Tongue (tissue), 2 donors: ENCODE results near the gene CHMP3. TPM values are rescaled to one million over a fixed set of nuclear protein-coding genes. Genes with fewer than 3 reads are reported as not detected.
"Not testable (repeated sequence)": the region's sequence is repeated elsewhere in the genome, so short reads cannot be mapped to it uniquely, and the experiment has no call there.

Source experiments
- DNase-seq: peaks from one replicate; pipeline ENCODE4 v3.0.0-alpha.2; 2015
- total RNA-seq: library from RNA; depleted of rRNA; stranded (reverse); fragments of >200 nt; gene quantifications from one replicate; pipeline ENCODE4 v1.2.3, GENCODE V29; 2014

CHMP3 gene
- total RNA-seq, 1 donor from 2014 or later = 95.5 TPM

DNA sequence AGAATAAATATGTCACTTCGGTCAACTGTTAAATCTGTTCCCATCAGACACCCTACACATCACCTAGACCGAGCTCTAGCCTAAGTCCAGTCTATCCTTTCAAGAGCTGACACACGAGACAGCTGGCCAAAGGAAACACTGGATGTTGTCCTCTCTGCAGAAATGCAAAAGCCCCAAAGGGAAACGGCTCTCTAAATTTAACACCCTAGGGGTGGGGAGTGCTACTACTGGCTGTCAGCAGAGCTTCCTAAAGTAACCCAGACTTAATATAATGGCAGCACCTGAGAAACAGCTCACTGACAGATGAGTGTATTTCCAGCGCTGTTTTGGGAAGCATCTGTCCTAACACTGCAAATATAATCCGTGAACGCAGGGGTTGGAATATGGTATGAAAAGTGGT, 55.6 kb downstream of the CHMP3 start:
- DNase-seq = peak; percentile 36

- DNase-seq = no peak
Observed at GRCh38 chr2:86500325-86501083, 62.7 kb downstream of the CHMP3 start.

DNA sequence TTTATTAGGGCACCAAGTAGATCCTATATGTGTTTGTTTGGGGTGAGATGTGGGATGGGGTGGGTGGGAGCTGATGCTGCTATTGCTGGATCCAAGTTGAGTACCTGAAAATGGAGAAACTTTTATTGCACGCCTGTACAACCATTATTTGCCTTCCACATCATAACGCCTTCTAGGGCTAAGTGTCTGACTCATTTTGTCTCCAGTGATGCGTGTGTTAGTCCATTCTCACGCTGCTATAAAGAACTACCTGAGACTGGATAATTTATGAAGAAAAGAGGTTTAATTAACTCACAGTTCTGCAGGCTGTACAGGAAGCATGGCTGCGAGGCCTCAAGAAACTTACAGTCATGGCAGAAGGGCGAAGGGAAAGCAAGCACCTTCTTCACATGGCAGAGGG, 63.9 kb downstream of the CHMP3 start:
- no peak for DNase-seq

DNA sequence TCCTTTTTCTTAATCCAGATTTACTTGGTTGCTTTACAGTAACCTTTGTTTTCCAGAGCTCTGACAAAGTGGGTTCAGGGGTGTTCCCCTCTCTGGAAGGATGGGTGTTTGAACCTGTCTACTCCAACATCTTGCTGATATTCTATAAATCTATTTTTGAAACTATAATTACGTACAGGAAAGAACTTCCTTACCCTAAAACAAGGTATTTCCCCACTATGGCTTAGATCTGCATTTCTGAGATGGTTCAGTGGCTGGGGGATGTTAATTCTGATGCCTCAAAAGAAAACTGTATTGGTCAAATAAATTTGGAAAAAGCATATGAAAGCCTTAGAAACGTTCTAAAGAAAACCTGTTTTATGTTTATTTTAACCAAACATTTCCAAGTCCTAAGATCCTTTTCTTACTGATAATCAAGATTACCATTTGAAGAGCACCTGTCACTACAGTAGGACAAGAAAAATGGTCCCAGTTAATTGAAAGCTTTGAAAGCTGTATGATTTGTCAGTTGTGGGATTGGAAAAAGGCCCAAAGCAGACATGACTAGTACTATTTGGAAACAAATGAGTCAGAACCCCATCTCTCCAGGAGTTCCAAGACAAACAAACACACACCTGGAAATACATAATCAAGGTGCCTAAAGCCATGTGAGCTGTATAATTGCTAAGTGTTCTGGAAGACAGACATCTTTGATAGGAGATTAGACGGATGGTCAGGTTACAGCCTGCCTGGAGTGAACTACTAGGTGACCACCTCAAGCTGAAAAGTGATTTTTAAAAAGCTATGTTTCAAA, 64.6 kb downstream of the CHMP3 start:
- DNase-seq = no peak

- DNase-seq = not testable (repeated sequence)
Observed at GRCh38 chr2:86496391-86496790, 66.9 kb downstream of the CHMP3 start.

- DNase-seq = peak; percentile 87
Observed at GRCh38 chr2:86492048-86492453, 71.2 kb downstream of the CHMP3 start.

DNA sequence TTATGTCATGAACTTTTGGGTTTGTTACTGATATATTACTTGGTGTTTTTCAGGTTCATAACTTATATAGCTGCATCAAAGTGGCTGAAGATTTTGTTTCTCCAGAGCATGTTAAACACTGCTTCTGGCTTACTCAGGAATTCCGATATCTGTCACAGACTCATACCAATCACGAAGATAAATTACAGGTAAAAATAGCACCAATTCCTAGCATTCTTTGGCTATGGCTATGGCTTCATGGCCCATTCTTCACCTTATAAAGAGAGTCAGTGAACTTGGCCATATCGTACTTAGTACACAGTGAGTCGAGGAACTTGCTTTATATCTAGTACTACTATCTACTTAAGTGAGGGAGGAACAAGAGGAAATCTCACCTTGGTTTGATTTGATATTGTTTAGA, 72.2 kb downstream of the CHMP3 start:
- no peak for DNase-seq

DNA sequence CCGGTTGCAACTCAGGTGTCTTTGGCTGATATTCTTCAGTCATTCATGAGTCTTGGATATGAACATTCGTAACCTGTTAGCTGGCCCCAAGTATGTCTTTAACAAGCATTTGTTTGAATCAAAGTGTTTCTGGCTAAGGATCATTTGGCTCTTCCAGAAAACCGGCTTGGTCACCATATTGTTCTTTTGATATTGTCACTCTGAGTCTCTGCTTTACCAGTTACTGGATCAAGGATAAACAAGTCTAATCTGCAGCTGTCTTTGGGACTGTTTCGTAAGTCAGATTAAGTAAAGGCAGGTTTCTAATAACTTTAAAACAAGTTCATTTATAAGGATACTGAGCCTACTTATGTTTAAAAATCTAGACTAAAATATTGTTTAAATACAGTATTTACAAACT, 73.0 kb downstream of the CHMP3 start:
- DNase-seq = no peak

GRCh38 chr2:86489542-86489941, 73.7 kb downstream of the CHMP3 start:
- DNase-seq = no peak

- no peak for DNase-seq
Observed at GRCh38 chr2:86488561-86489250, 74.5 kb downstream of the CHMP3 start.

- no peak for DNase-seq
Observed at GRCh38 chr2:86487062-86487461, 76.2 kb downstream of the CHMP3 start.

- no peak for DNase-seq
Observed at GRCh38 chr2:86485802-86486201, 77.4 kb downstream of the CHMP3 start.

- no peak for DNase-seq
Observed at GRCh38 chr2:86485103-86485502, 78.1 kb downstream of the CHMP3 start.

GRCh38 chr2:86484385-86484784, 78.9 kb downstream of the CHMP3 start:
- no peak for DNase-seq

DNA sequence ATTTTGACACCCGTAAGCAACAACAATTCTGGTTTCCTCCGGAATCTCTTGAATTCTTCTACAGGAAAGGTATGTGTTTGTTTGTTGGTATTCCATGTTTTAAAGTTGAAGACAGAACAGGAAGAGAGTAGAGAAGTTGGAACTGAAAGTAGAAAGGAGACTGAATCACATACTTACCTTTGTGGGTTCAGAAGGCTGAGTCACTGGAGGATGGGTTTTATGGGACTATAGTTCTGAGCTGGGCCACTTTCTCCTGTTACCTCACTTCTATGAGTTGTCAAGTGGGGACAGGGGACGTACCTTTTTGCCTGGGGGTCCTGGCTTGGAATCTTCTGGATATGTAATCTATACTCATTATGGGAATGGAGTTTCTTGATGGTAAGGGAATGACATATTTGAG, 81.2 kb downstream of the CHMP3 start:
- no peak for DNase-seq

- no peak for DNase-seq
Observed at GRCh38 chr2:86480105-86480504, 83.1 kb downstream of the CHMP3 start.

DNA sequence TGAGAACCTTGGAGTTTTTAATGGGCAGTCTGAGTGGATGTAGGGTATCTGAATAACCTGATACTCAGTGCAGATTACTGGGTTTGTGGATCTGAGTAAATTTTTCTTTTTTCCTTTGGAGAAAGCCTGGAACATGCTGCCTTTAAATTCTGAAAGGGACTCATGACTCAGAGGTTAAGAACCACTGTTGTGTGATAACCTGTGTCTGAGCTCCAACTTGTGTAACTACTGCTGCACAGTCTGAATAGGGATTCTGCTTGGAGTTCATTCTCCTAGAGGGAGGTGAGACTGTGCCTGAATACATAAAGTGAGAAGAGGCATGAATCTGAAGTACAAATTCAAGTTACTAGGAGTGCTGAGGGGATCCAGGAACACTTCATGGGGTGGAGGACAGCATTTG, 85.9 kb downstream of the CHMP3 start:
- no peak for DNase-seq

- DNase-seq = no peak
Observed at GRCh38 chr2:86476918-86477317, 86.3 kb downstream of the CHMP3 start.

DNA sequence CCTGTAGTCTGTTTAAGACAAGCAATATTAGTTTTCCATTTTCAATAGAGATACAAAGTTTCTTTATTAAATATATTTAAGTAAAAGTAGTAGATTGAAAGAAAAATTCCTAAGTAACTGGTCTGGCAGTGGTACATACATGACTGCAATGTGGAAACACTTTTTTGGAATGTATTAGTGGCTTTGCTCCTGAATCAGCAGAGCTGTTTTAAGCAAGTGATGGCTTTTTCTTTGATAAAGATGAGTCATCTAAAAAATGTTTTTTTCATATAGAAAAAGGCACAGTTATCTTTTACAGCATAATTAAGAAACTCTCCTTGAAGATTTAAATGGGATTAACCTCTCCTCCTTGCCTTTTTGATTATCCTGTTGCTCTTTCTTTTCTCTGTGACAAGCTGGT, 87.2 kb downstream of the CHMP3 start:
- no peak for DNase-seq

DNA sequence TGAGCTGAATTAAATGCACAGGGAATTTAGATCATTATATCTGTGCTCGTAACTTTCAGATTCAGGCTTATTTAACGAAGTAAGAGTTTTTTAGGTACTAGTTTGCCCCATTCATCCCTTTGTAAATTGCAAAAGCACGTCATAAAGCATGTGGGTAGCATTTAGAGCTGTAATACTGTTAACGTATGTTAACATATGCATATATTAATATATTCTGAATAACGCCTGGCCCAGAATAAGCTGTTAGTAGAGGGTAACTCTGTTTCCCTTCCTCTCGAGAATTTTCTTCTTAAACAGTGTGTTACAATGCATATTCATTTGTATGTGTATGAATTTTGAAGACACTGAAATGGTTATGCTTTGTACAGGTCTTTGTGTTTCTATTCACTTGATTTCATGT, 91.6 kb downstream of the CHMP3 start:
- DNase-seq = no peak

DNA sequence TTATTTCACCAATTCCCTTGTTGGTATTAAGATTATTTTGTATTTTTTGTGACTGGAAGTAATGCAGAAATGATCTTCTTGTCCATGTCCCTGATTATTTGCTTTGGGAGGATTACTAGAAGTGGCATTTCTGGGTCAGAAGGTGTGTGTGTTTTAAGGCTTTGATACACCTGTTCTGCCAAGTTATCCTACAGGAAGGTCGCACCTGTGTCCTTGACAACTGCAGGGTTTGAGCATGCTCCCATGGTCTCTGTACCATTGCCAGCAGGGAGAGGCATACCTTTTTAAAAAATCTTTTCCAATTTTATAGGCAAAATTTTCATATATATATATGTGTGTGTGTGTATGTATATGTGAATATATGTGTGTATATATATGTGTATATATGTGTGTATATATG, 92.4 kb downstream of the CHMP3 start:
- DNase-seq = no peak

GRCh38 chr2:86468162-86469033, 94.8 kb downstream of the CHMP3 start:
- peak; percentile 48 for DNase-seq
